NCI-H187 (cell line): ENCODE data around the gene HOXA13.
A peak's percentile ranks its signal among the peaks of the same experiment; 100 is the strongest.

ENCODE experiments used
- DNase-seq, 2 experiments: peaks; one replicate each; lab custom pipeline; 2025; lab: John Stamatoyannopoulos, UW

Gene HOXA13

DNA sequence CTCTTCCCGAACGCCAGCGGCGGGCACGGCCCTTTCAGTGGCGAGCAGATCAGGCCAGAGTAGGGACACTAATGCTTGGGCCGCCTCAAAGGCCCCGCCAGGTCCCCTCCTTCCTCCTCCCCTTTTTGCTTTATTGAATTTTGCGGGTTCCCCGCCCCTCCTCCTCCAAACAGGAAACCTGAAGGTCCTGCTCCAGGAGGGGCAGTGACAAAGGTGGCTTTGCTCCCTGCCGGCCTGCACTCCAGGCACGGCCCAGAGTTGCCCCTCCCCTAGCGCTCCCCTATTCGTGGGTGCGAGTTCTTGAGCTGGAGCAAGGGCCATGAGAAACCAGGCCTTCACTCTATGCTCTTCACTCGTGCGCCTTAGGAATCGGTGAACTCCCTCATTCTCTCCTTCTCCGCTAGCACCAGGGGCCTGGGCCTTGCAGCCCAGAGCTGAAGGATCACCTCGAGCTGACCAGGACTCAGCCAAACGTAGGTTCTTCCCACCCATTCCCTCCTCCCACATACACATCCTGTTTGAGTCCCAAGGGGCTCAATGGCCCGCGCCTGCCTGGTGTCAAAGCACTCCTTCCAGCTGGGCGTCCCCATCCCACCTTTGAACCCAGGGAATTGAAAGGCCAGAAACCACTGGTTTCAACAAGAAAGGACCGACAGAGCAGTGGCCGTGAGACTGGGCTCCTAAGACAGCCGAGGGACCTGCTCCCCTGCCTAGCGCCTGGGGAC is 51.7 kb downstream of the HOXA13 start:
- DNase-seq: peak in 1 of 2 experiments; percentile 37

DNA sequence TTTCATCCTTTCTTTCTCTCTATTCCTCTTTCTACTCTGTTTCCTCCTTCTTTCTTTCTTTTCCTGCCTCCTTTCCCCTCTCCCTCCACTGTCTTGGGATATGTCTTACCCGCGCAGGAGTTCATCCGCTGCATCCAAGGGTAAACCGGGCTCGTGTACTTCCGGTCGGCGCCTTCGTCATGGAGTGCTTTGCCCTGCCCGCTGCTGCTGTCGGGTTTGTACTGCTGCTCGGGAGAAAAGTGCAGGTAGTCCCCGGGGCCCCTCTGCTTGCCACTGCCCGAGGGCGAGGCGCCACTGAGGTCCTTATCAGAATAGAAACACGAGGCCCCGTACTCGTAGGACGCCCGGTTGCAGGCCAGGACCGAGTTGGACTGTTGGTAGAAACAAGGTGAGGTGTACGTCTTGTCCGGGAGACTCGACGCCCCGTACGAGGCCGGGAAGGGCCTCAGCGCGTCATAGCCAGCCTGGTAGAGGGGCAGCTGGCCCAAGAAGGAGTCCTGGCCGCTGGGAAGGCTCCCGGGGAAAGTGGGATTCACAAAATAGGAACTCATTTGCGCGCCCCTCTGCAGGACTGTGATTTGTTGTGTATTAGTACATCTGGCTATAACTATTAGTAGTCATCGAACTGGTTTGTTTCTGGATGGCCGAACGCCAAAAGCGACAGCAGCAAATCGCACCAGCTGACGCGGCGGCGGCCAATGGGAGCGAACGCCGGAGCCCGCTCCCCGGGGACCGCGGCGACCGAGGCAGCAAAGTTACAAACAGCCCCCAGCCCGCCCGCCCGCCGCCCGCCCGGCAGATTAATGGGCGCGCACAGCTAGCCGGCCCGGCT is 52.5 kb downstream of the HOXA13 start, which contains the start of gene HOXA6:
Gene HOXA6, minus strand, starts transcription at position 576 of the 832 bp plus-strand sequence. Its CDS starts 25 bp downstream, at position 551.
- DNase-seq: peak in 1 of 2 experiments; percentile 37

DNA sequence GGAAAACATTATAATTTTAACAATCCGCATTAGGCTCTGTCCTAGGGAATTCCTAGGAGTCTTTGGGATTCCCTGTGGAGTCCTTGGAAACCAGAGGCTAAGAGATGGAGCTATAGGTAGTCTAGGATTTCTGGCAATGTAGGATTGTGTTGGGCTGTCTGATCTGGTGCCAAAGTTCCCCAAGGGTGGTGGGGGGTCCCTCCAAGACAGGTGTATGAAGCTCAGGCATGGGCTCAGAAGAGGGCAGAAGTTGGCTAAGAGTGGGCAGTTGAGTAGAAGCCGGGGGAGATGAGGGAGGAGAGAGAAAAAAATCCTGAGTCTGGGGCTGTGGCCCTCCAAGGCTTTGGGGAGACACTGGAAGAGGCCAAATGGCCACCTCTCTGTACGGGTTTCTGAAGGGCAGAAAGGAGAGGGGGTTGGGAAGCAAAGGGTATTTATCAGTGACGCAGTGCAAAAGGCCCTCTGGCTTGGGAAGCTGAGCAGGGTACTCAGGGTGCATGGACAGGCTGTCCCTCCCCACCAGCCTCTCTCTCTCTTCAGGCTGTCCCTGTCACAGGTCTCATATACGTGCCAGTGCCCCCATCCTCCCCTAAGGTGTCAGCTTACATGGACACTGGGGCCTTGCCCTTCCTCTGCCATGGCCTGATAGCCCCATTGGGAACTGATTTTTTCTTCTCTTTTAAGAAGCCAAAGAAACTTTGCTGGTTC is 53.2 kb downstream of the HOXA13 start:
- no peak for DNase-seq

DNA sequence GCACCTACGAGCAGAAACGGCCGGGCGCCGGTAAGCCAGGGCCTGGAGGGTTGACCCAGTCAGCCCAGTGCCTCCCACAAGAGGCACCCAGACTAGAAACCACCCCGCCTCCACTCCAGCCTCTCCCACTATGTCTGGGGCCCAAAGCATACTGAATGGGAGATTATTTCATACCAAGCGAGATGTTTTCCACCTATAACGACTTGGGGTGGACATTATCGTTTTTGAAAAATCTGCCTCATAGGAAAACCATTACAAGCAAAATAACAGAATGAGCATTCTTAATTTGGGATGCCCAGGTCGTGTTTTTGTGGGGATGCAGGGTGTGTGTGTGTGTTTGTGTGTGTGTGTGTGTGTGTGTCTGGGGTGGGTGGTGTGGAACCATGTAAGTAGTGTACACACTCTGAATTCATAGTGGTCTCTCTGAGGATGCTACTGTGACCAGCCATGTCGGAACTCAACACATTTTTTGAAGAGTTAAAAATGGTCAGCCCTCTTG is 53.9 kb downstream of the HOXA13 start:
- no peak for DNase-seq

DNA sequence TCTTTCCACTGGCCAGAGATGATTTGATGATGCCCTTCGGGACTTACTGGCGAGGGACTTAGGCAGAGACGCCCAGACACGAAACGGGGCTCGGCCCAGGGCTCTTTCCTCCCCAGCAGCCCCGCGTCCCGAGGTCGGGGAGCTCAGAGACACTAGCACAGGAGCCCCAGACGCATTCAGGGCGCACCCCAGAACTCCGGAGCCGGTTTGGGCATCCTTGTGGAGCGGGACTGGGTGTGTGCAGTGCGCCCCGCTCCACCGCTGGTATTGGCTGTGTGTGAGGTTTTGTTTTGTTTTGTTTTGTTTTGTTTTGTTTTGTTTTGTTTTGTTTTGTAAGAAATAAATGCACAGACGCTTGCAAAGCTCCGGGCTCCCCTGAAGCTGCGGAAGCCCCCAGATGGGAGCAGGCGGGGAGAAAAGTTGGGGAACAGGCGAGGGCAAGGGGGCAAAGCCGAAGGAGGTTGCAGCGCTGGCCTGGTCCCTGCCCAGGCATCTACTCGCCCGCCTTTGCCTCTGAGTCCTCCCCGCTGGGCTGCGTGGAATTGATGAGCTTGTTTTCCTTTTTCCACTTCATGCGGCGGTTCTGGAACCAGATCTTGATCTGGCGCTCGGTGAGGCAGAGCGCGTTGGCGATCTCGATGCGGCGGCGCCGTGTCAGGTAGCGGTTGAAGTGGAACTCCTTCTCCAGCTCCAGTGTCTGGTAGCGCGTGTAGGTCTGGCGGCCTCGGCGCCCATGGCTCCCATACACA is 54.6 kb downstream of the HOXA13 start:
- no peak for DNase-seq

DNA sequence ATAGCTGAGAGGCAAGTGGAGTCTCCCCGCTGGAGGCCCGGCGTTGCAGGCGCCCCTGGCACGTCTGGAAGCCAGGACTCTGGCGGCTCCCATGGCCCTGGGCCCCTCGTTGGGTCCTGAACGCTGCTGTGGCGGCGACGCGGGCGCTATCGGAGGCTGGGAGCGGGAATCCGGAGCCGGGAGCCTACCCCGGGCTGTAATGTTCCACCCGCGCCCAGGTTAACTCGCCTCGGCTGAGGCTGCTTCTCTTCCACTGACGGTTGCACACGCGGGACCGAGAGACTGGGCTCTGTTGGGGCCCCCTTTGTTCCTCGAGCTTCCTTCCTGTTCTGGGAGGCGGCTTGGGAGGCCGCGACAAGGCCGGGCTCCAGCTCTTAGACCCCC is 55.1 kb downstream of the HOXA13 start:
- DNase-seq: no peak
